ENCODE results near the gene PLA2G10.
"Not testable (repeated sequence)": the region's sequence is repeated elsewhere in the genome, so short reads cannot be mapped to it uniquely, and the experiment has no call there.

Gene PLA2G10, protein sequence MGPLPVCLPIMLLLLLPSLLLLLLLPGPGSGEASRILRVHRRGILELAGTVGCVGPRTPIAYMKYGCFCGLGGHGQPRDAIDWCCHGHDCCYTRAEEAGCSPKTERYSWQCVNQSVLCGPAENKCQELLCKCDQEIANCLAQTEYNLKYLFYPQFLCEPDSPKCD

DNA sequence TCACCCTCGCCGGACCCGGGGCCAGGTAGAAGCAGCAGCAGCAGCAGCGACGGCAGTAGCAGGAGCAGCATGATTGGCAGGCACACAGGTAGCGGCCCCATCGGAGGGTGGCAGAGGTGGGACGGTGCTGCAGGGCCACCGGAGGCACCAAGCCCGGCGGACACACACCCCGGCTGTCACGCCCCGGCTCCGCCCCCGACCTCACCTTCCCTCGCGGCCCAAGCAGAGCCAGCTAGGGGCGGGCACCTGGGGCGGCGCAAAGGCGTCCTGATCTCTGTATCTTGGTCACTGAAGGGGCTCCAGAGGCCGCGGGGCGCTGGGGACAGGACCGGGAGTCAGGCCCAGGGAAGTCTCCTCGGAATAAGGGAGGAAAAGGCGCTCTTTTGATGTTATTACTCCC lies at the start of gene PLA2G10:
TSS of gene PLA2G10 (minus strand) at position 180 of the 400 bp plus-strand sequence. CDS start at position 101, 79 bp downstream.
- DNase-seq: not testable (repeated sequence)

GRCh38 chr16:14742273-14743128 lies 48.4 kb upstream of the PLA2G10 start, which contains the start of gene NPIPA2:
Gene NPIPA2 (plus strand): TSS chr16:14742533. CDS start chr16:14748066, 5,533 bp downstream.
- DNase-seq: not testable (repeated sequence)

DNA sequence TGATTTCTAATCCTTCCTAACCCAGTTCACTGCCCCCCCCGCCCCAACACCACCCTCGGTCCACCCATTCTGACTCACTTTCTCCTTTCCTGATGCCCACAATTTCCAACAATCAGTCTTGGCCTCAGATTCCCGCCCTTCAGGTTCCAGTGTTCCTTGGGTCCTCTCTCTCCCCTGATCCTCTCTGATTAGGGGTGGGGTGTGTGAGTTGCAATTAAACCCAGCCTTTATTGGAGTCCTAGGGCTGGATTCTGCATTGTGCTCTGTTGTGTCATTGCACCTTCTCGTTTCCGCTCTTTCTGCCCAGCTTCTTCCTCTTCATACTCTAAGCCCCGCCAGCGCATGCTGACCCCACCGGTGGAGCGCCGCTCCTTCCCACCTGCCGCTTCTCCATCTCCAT lies 47.7 kb upstream of the PLA2G10 start:
- not testable (repeated sequence) for DNase-seq

GRCh38 chr16:14740832-14741385 lies 46.8 kb upstream of the PLA2G10 start:
- not testable (repeated sequence) for DNase-seq

DNA sequence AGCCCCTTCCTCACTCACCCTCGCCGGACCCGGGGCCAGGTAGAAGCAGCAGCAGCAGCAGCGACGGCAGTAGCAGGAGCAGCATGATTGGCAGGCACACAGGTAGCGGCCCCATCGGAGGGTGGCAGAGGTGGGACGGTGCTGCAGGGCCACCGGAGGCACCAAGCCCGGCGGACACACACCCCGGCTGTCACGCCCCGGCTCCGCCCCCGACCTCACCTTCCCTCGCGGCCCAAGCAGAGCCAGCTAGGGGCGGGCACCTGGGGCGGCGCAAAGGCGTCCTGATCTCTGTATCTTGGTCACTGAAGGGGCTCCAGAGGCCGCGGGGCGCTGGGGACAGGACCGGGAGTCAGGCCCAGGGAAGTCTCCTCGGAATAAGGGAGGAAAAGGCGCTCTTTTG lies 39.1 kb upstream of the PLA2G10 start:
- DNase-seq: not testable (repeated sequence)

DNA sequence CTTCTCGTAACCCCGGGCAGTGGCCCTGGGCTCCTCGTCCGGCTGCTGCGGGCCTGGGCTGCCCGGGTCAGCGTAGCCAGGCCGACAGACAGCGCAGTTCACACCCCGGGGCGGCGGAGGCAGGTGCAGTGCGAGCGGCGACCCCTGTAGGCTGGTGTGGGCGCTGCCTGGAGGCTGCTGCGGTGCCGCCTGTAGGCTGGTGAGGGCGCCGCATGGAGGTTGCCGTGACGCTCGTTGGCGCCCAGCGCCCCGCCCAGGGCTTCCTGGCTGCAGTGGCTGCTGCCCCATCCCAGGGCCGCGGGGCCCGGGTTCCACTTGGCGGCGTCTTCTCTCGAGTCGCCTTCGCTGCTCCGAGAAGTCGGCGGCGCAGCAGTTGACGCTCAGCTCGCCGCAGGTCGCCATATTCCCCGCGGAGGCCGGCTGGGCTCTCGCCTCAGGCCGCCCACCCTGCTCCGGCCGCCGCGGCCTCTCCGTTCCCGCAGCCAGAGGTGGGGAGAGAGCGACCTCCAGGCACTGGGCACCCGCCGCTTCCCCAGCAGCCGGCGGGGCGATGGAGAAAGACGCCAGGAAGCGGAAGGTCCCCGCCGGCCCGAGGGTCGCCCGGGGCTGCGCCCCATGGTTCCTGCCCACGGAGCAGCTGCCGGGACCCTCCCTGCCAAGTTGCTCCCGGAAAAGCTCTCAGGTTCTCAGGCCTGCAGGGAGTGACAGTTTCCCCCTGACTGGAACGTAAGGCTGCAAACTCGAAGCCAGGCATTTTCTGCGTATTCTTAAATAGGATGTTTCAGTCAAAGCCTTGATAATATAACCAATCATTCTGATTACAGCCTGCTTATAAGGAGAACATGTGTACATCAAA lies 9.3 kb upstream of the PLA2G10 start, which contains the start of gene NPIPA3:
TSS of gene NPIPA3 (plus strand) at position 256 of the 856 bp plus-strand sequence. CDS start 5,533 bp downstream, outside the sequence.
- DNase-seq: not testable (repeated sequence)

DNA sequence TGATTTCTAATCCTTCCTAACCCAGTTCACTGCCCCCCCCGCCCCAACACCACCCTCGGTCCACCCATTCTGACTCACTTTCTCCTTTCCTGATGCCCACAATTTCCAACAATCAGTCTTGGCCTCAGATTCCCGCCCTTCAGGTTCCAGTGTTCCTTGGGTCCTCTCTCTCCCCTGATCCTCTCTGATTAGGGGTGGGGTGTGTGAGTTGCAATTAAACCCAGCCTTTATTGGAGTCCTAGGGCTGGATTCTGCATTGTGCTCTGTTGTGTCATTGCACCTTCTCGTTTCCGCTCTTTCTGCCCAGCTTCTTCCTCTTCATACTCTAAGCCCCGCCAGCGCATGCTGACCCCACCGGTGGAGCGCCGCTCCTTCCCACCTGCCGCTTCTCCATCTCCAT lies 8.6 kb upstream of the PLA2G10 start:
- not testable (repeated sequence) for DNase-seq

DNA sequence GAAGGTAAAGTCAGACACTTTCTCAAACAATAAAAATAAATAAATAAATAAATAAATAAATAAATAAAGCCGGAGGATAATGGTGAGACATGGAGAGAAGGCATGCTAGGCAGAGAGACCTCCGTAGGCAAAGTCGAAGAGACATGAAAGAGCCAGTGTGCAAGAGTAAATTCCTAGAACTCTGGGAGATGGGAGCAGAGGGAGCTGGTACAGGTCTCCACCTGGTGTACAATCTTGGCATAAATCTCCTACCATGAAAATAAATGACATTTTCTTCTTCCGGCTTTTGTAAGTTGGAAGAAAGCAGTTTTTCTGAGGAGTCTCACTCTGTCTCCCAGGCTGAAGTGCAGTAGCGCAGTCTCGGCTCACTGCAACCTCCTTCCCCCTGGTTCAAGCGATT lies 7.8 kb upstream of the PLA2G10 start:
- DNase-seq: not testable (repeated sequence)

- not testable (repeated sequence) for DNase-seq
Observed at GRCh38 chr16:14685870-14686793, 8.0 kb downstream of the PLA2G10 start.

DNA sequence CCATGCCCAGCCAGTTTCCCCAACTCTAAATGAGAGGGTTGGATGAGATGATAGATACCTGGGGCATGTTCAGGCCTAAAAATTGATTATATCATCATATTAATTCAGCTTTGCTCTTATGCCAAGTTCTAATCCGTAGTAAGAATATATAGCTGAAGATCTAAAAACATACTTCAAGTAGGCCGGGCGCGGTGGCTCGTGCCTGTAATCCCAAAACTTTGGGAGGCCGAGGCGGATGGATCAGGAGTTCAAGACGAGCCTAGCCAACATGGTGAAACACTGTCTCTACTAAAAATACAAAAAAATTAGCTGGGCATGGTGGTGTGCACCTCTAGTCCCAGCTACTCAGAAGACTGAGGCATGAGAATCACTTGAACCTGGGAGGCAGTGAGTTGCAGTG lies 12.0 kb downstream of the PLA2G10 start:
- DNase-seq: no peak

DNA sequence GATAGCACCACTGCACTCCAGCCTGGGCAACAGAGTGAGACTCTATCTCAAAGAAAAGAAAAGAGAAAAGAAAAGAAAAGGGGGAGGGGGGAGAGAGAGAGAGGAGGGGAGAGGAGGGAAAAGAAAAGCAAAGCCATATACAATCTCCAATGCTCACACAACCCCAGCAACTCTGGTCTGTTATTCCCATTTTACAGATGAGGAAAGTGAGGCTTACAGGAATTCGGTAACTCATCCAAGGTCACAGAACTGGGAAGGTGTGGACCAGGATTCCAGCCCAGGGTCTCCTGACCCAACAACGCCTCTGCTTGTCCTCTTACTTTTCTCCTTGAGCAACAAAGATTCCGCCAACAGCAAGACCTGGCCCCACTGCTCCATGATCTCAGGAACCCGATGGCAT lies 13.0 kb downstream of the PLA2G10 start:
- DNase-seq: no peak

DNA sequence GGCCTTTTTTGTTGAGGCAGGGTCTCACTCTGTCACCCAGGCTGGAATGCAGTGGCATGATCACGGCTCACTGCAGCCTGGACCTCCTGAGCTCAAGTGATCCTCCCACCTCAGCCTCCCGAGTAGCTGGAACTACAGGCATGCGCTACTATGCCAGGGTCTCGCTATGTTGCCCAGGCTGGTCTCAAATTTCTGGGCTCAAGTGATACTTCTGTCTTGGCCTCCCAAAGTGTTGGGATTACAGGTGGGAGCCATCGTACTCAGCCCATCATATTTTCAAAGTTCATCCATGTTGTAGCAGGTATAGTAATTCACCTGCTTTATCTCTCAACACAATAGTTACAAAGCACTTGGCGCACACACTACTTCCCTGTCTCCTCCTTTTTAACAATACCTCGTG lies 13.7 kb downstream of the PLA2G10 start:
- DNase-seq: not testable (repeated sequence)

DNA sequence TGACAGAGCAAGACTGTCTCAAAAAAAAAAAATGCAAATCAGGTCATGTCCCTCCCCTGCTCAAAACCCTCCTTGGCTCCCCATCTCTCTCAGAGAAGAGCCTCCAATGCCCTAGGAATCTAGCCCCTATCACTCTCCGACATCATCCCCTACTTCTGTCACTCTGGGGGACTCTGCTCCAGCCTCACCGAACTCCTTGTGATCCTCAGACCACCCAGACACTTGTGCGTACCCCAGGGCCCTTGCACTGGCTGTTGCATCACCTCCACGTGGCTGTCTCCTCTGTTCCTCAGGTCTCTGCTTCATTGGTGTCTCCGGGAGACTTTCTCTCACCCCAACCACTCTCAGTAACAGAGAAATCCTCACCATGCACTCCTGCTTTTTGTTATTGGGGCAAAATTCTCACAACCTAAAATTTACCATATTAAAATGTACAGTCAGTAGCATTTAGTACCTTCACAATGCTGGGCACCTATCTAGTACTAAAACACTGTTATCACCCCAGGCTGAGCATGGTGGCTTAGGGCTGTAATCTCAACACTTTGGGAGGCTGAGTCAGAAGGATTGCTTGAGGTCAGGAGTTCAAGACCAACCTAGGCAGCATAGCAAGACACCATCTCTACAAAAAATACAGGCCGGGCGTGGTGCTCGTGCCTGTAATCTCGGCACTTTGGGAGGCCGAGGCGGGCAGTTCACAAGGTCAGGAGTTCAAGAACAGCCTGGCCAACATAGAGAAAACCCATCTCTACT lies 15.2 kb downstream of the PLA2G10 start:
- no peak for DNase-seq

DNA sequence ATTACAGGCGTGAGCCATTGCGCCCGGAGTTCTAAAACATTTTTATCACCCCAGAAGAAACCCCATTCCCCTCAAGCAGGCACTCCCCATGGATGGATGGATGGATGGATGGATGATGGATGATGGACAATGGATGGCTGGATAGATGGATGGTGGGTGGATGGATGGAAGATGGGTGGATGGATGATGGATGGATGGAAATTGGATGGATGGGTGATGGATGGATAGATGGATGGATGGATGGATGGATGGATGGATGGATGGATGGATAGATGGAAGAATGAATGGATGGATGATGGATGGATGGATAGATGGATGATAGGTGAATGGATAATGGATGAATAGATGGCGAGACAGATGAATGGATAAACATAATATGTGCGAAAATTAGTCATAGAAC lies 16.5 kb downstream of the PLA2G10 start:
- no peak for DNase-seq

DNA sequence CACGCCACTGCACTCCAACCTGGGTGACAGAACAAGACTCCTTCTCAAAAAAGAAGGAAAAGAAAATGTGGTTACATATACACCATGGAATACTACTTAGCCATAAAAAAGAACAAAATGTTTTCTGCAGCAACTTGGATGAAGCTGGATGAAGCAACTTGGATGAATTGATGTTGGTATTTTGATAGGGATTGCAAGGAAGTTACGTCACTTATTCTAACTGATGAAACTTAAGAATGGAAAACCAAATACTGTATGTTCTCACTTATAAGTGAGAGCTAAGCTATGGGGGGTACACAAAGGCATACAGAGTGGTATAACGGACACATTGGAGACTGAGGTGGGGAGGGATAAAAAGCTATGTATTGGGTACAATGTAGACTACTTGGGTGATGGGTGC lies 17.5 kb downstream of the PLA2G10 start:
- no peak for DNase-seq

- DNase-seq: no peak
Observed at GRCh38 chr16:14672403-14672971, 21.6 kb downstream of the PLA2G10 start.

GRCh38 chr16:14669776-14670175 lies 24.3 kb downstream of the PLA2G10 start:
- DNase-seq: no peak

GRCh38 chr16:14668556-14669223 lies 25.4 kb downstream of the PLA2G10 start:
- DNase-seq: no peak

GRCh38 chr16:14667347-14668266 lies 26.5 kb downstream of the PLA2G10 start:
- no peak for DNase-seq

All from DMS153 (cell line).